ENCODE measurements around the gene PGAM2. TPM values are rescaled to one million over a fixed set of nuclear protein-coding genes. Genes with fewer than 3 reads are reported as not detected.

The PGAM2 gene
- total RNA-seq, 2 experiments from 2014 or later: 1.3 to 1.8 TPM

GRCh38 chr7:44098092-44099068, 33.0 kb upstream of the PGAM2 start:
- no peak overlapping the region for H3K27ac Mint-ChIP-seq
- no peaks in the 10 kb centered on the region for H3K9me3 Mint-ChIP-seq
- Histone ChIP-seq H3K27me3 (ENCODE audit: control insufficient read depth in 1 of 2, insufficient read depth in 2 of 2, low read length in 2 of 2) (peaks cover 0 to 1% of the 10 kb centered on the region in 2 experiments), H3K9me3 (ENCODE audit: control insufficient read depth in 1 of 2, insufficient read depth in 1 of 2, low read length in 2 of 2) (no peaks in the 10 kb centered on the region), H3K4me3 (ENCODE audit: low read length) (no peak overlapping the region), H3K4me1 (ENCODE audit: insufficient read depth, low read length) (peaks cover under 1% of the 10 kb centered on the region), H3K36me3 (ENCODE audit: insufficient read depth, low read length) (no peaks in the 10 kb centered on the region), H3K27ac (ENCODE audit: low read depth in 1 of 2, low read length in 2 of 2) (no peak overlapping the region)
- DNase-seq (no peak), ATAC-seq (ENCODE audit: poor library complexity) (no peak)
- H3K4me3 Mint-ChIP-seq: no peak overlapping the region
- H3K4me1 Mint-ChIP-seq (ENCODE audit: low read depth): no peaks in the 10 kb centered on the region
- TF ChIP-seq, protein P1, sequence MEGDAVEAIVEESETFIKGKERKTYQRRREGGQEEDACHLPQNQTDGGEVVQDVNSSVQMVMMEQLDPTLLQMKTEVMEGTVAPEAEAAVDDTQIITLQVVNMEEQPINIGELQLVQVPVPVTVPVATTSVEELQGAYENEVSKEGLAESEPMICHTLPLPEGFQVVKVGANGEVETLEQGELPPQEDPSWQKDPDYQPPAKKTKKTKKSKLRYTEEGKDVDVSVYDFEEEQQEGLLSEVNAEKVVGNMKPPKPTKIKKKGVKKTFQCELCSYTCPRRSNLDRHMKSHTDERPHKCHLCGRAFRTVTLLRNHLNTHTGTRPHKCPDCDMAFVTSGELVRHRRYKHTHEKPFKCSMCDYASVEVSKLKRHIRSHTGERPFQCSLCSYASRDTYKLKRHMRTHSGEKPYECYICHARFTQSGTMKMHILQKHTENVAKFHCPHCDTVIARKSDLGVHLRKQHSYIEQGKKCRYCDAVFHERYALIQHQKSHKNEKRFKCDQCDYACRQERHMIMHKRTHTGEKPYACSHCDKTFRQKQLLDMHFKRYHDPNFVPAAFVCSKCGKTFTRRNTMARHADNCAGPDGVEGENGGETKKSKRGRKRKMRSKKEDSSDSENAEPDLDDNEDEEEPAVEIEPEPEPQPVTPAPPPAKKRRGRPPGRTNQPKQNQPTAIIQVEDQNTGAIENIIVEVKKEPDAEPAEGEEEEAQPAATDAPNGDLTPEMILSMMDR (IDR thresholded peaks at IDR 0.05): no peak
- no peaks in the 10 kb centered on the region for H3K27me3 Mint-ChIP-seq
- intact Hi-C loops (cut with DNase I, micrococcal nuclease): no loop called here
- H3K36me3 Mint-ChIP-seq (ENCODE audit: low read depth): no peaks in the 10 kb centered on the region
- ChIA-PET CTCF (no interaction called here), POLR2A (no interaction called here)

DNA sequence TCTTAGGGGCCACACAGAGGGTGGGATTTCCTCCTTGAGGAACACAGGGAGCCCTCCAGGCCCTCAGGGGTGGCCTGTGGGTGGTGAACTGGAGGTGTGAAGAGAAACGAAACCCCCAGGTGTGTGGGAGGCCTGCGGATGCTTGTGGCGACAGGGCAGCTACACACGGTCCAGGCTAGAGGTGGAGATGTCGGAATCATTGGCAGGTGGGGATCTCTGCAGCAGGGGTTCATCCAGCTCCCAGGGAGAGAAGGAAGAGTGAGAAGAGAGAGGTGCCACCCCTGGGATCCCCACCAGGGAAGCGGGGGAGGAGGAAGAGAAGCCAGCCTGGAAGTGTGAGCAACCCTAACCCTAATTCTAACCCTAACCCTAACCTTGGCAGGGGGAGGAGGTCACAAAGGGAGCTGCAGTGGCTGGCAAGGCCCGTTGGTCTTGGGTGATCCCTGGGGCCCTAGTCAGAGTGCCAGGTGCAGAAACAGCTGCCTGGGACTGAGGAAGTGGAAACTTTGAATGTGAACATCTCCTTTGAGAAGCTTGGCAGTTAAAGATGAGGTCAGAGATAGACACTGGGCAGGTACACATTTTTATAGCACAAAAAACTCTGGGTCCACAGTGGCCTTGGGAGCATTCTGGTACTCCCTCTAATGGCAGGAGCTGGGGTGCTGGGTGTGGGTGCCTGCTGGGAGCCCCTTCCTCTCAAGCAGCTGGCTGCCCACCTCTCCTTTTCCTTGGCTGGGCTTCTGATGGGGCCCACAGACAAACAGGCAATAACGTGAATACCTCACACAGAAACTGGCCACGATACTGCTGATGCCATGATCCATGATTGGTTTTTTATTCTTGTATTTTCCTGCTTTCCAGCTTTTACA, 31.9 kb upstream of the PGAM2 start:
- Histone ChIP-seq H3K4me1 (ENCODE audit: insufficient read depth, low read length) (no peaks in the 10 kb centered on the region), H3K36me3 (ENCODE audit: insufficient read depth, low read length) (no peaks in the 10 kb centered on the region), H3K9me3 (ENCODE audit: control insufficient read depth in 1 of 2, insufficient read depth in 1 of 2, low read length in 2 of 2) (no peaks in the 10 kb centered on the region), H3K27me3 (ENCODE audit: control insufficient read depth in 1 of 2, insufficient read depth in 2 of 2, low read length in 2 of 2) (no peaks in the 10 kb centered on the region), H3K4me3 (ENCODE audit: low read length) (no peak overlapping the region), H3K27ac (ENCODE audit: low read depth in 1 of 2, low read length in 2 of 2) (no peak overlapping the region)
- DNase-seq (no peak), ATAC-seq (ENCODE audit: poor library complexity) (no peak)
- intact Hi-C loops (cut with DNase I, micrococcal nuclease): no loop called here
- TF ChIP-seq, protein P1 (IDR thresholded peaks at IDR 0.05): no peak
- H3K4me3 Mint-ChIP-seq: no peak overlapping the region
- H3K9me3 Mint-ChIP-seq: no peaks in the 10 kb centered on the region
- ChIA-PET CTCF (no interaction called here), POLR2A (no interaction called here)
- no peaks in the 10 kb centered on the region for H3K36me3 Mint-ChIP-seq (ENCODE audit: low read depth)
- no peak overlapping the region for H3K27ac Mint-ChIP-seq
- H3K4me1 Mint-ChIP-seq (ENCODE audit: low read depth): no peaks in the 10 kb centered on the region
- no peaks in the 10 kb centered on the region for H3K27me3 Mint-ChIP-seq

GRCh38 chr7:44096326-44096881, 31.0 kb upstream of the PGAM2 start:
- H3K9me3 ChIP-seq (ENCODE audit: control insufficient read depth in 1 of 2, insufficient read depth in 1 of 2, low read length in 2 of 2): no peaks in the 10 kb centered on the region
- Mint-ChIP-seq H3K27me3 (no peaks in the 10 kb centered on the region), H3K4me1 (ENCODE audit: low read depth) (no peaks in the 10 kb centered on the region), H3K27ac (no peak overlapping the region), H3K9me3 (no peaks in the 10 kb centered on the region), H3K4me3 (no peak overlapping the region), H3K36me3 (ENCODE audit: low read depth) (no peaks in the 10 kb centered on the region)
- no peak overlapping the region for H3K4me3 ChIP-seq (ENCODE audit: low read length)
- ATAC-seq (ENCODE audit: poor library complexity) (no peak), DNase-seq (no peak)
- intact Hi-C loops (cut with DNase I, micrococcal nuclease): no loop called here
- no peaks in the 10 kb centered on the region for H3K27me3 ChIP-seq (ENCODE audit: control insufficient read depth in 1 of 2, insufficient read depth in 2 of 2, low read length in 2 of 2)
- POLR2A ChIA-PET: no interaction called here
- CTCF ChIA-PET: no interaction called here
- H3K36me3 ChIP-seq (ENCODE audit: insufficient read depth, low read length): no peaks in the 10 kb centered on the region
- TF ChIP-seq, protein P1 (IDR thresholded peaks at IDR 0.05): no peak
- H3K27ac ChIP-seq (ENCODE audit: low read depth in 1 of 2, low read length in 2 of 2): no peak overlapping the region
- H3K4me1 ChIP-seq (ENCODE audit: insufficient read depth, low read length): no peaks in the 10 kb centered on the region
